ENCODE data around the gene RIGI. TPM values are rescaled to one million over a fixed set of nuclear protein-coding genes. Genes with fewer than 3 reads are reported as not detected.
"Not testable (repeated sequence)": the region's sequence is repeated elsewhere in the genome, so short reads cannot be mapped to it uniquely, and the experiment has no call there.

Gene RIGI
- total RNA-seq, 2 donors from 2014 or later: 3.0 to 8.5 TPM

- DNase-seq: peak; percentile 26
- peak overlapping the region; percentile 26 to 45 for H3K9ac ChIP-seq (ENCODE audit: low read depth in 2 of 2, low read length in 2 of 2)
- TF ChIP-seq CTCF (IDR thresholded peaks at IDR 0.05): no peak
- H3K9me3 ChIP-seq: no peaks in the 10 kb centered on the region
- H3K4me1 ChIP-seq: peaks cover 3% of the 10 kb centered on the region
- peak overlapping the region; percentile 93 for H3K27ac ChIP-seq
- intact Hi-C loops (cut with DNase I): loop anchor here (5.0 to 10.0 kb wide), 2 partner anchors 50 to 143 kb away; partner anchors contain the start of genes ACO1 and NDUFB6
- H3K27me3 ChIP-seq: no peaks in the 10 kb centered on the region
- H3K4me3 ChIP-seq: peak overlapping the region; percentile 66
- H3K36me3 ChIP-seq: no peaks in the 10 kb centered on the region
Observed at GRCh38 chr9:32524892-32525708, 896 bp downstream of the RIGI start.

- not testable (repeated sequence) for H3K27ac ChIP-seq; H3K27me3 ChIP-seq; H3K4me3 ChIP-seq; H3K9me3 ChIP-seq; H3K4me1 ChIP-seq; H3K36me3 ChIP-seq; DNase-seq; H3K9ac ChIP-seq (ENCODE audit: low read depth in 2 of 2, low read length in 2 of 2)
- intact Hi-C loops (cut with DNase I): loop anchor here (10.0 kb wide), 1 partner anchor 50 kb away; the partner anchor contains the start of gene NDUFB6
Observed at GRCh38 chr9:32524558-32524891, 1.5 kb downstream of the RIGI start.

GRCh38 chr9:32523910-32524309 is 2.1 kb downstream of the RIGI start:
- DNase-seq: no peak
- no peak overlapping the region for H3K4me3 ChIP-seq
- H3K9ac ChIP-seq (ENCODE audit: low read depth in 2 of 2, low read length in 2 of 2): no peak overlapping the region
- peaks cover 3% of the 10 kb centered on the region for H3K4me1 ChIP-seq
- H3K36me3 ChIP-seq: no peaks in the 10 kb centered on the region
- no peak overlapping the region for H3K27ac ChIP-seq
- intact Hi-C loops (cut with DNase I): loop anchor here (10.0 kb wide), 1 partner anchor 51 kb away; the partner anchor contains the start of gene NDUFB6
- no peaks in the 10 kb centered on the region for H3K27me3 ChIP-seq
- no peaks in the 10 kb centered on the region for H3K9me3 ChIP-seq
- TF ChIP-seq CTCF (IDR thresholded peaks at IDR 0.05): no peak

- no peak for DNase-seq
- Histone ChIP-seq H3K9me3 (no peaks in the 10 kb centered on the region), H3K4me1 (no peaks in the 10 kb centered on the region), H3K27ac (no peak overlapping the region), H3K36me3 (no peaks in the 10 kb centered on the region), H3K9ac (ENCODE audit: low read depth in 2 of 2, low read length in 2 of 2) (no peak overlapping the region), H3K27me3 (no peaks in the 10 kb centered on the region), H3K4me3 (no peak overlapping the region)
- intact Hi-C loops (cut with DNase I): no loop called here
- TF ChIP-seq CTCF (IDR thresholded peaks at IDR 0.05): no peak
Observed at GRCh38 chr9:32518276-32518675, 7.7 kb downstream of the RIGI start.

- no peaks in the 10 kb centered on the region for H3K9me3 ChIP-seq
- H3K4me1 ChIP-seq: no peaks in the 10 kb centered on the region
- no peak overlapping the region for H3K9ac ChIP-seq (ENCODE audit: low read depth in 2 of 2, low read length in 2 of 2)
- H3K27me3 ChIP-seq: no peaks in the 10 kb centered on the region
- no peak overlapping the region for H3K4me3 ChIP-seq
- H3K36me3 ChIP-seq: no peaks in the 10 kb centered on the region
- H3K27ac ChIP-seq: no peak overlapping the region
- no peak for DNase-seq
- intact Hi-C loops (cut with DNase I): no loop called here
- TF ChIP-seq CTCF (IDR thresholded peaks at IDR 0.05): no peak
Observed at GRCh38 chr9:32516241-32516640, 9.8 kb downstream of the RIGI start.

GRCh38 chr9:32508728-32509127 is 17.3 kb downstream of the RIGI start:
- no peak for DNase-seq
- Histone ChIP-seq H3K4me3 (no peak overlapping the region), H3K9ac (ENCODE audit: low read depth in 2 of 2, low read length in 2 of 2) (no peak overlapping the region), H3K4me1 (no peaks in the 10 kb centered on the region), H3K9me3 (no peaks in the 10 kb centered on the region), H3K27ac (no peak overlapping the region), H3K36me3 (no peaks in the 10 kb centered on the region), H3K27me3 (no peaks in the 10 kb centered on the region)
- no peak for TF ChIP-seq CTCF (IDR thresholded peaks at IDR 0.05)
- intact Hi-C loops (cut with DNase I): no loop called here

Data from colonic mucosa (tissue), 4 donors.